Measurements from ENCODE around the gene NLRP11.

The NLRP11 gene

GRCh38 chr19:55831846-55832245, at the start of gene NLRP11:
NLRP11 (minus strand) TSS chr19:55831999; CDS start chr19:55818174, 13,825 bp downstream.
- DNase-seq (ENCODE audit: low spot score), result no peak

GRCh38 chr19:55877211-55877610, 45.4 kb upstream of the NLRP11 start:
- no peak for DNase-seq (ENCODE audit: low spot score)

GRCh38 chr19:55870736-55871135, 38.9 kb upstream of the NLRP11 start:
- DNase-seq (ENCODE audit: low spot score), result no peak

- DNase-seq (ENCODE audit: low spot score), result no peak
Observed at GRCh38 chr19:55867101-55867500, 35.3 kb upstream of the NLRP11 start.

GRCh38 chr19:55866521-55866920, 34.7 kb upstream of the NLRP11 start:
- no peak for DNase-seq (ENCODE audit: low spot score)

- no peak for DNase-seq (ENCODE audit: low spot score)
Observed at GRCh38 chr19:55858969-55859368, 27.2 kb upstream of the NLRP11 start.

- DNase-seq (ENCODE audit: low spot score), result no peak
Observed at GRCh38 chr19:55858401-55858800, 26.6 kb upstream of the NLRP11 start.

- DNase-seq (ENCODE audit: low spot score), result no peak
Observed at GRCh38 chr19:55857974-55858373, 26.2 kb upstream of the NLRP11 start.

- DNase-seq (ENCODE audit: low spot score), result no peak
Observed at GRCh38 chr19:55857149-55857548, 25.4 kb upstream of the NLRP11 start.

- no peak for DNase-seq (ENCODE audit: low spot score)
Observed at GRCh38 chr19:55855160-55855559, 23.4 kb upstream of the NLRP11 start.

- no peak for DNase-seq (ENCODE audit: low spot score)
Observed at GRCh38 chr19:55838906-55839305, 7.1 kb upstream of the NLRP11 start.

GRCh38 chr19:55838251-55838650, 6.5 kb upstream of the NLRP11 start:
- DNase-seq (ENCODE audit: low spot score), result no peak

GRCh38 chr19:55836340-55836739, 4.5 kb upstream of the NLRP11 start, which contains the start of gene NLRP4:
NLRP4 (plus strand) TSS chr19:55836540; CDS start chr19:55852081, 15,541 bp downstream.
- DNase-seq (ENCODE audit: low spot score), result no peak

- DNase-seq (ENCODE audit: low spot score), result no peak
Observed at GRCh38 chr19:55832676-55833075, 877 bp upstream of the NLRP11 start.

GRCh38 chr19:55830656-55831055, 1.1 kb downstream of the NLRP11 start:
- DNase-seq (ENCODE audit: low spot score), result no peak

- no peak for DNase-seq (ENCODE audit: low spot score)
Observed at GRCh38 chr19:55820037-55820436, 11.8 kb downstream of the NLRP11 start.

- DNase-seq (ENCODE audit: low spot score), result no peak
Observed at GRCh38 chr19:55813906-55814305, 17.9 kb downstream of the NLRP11 start.

GRCh38 chr19:55812449-55812848, 19.4 kb downstream of the NLRP11 start:
- no peak for DNase-seq (ENCODE audit: low spot score)

- DNase-seq (ENCODE audit: low spot score), result no peak
Observed at GRCh38 chr19:55811340-55811739, 20.5 kb downstream of the NLRP11 start.

- peak; percentile 33 for DNase-seq (ENCODE audit: low spot score)
Observed at GRCh38 chr19:55809381-55810058, 22.3 kb downstream of the NLRP11 start.

GRCh38 chr19:55802281-55802680, 29.5 kb downstream of the NLRP11 start:
- DNase-seq (ENCODE audit: low spot score), result no peak

GRCh38 chr19:55801416-55801815, 30.4 kb downstream of the NLRP11 start:
- DNase-seq (ENCODE audit: low spot score), result no peak

- DNase-seq (ENCODE audit: low spot score), result no peak
Observed at GRCh38 chr19:55795021-55795420, 36.8 kb downstream of the NLRP11 start.

- DNase-seq (ENCODE audit: low spot score), result no peak
Observed at GRCh38 chr19:55781112-55781511, 50.7 kb downstream of the NLRP11 start.
